Esophagus (tissue), 2 donors: Measurements from ENCODE around the gene GALNTL6. TPM values are rescaled to one million over a fixed set of nuclear protein-coding genes. Genes with fewer than 3 reads are reported as not detected.

ENCODE experiments used
- H3K27ac ChIP-seq, 2 donors: one replicate each; pipeline ENCODE4 v1.5.1; 2013; ENCODE audit warnings: low read depth in 2 of 2, mild to moderate bottlenecking in 2 of 2, inconsistent platforms in 1 of 2, low read length in 1 of 2, moderate library complexity in 1 of 2
- H3K27me3 ChIP-seq, 2 donors: one replicate each; pipeline ENCODE4 v1.6.1; 2013; ENCODE audit warnings: low read length in 2 of 2, control low read depth in 1 of 2, mild to moderate bottlenecking in 1 of 2; ENCODE audit not compliant: insufficient read depth in 2 of 2, control insufficient read depth in 1 of 2
- H3K36me3 ChIP-seq, 2 donors: one replicate each; pipeline ENCODE4 v1.6.1; 2013; ENCODE audit warnings: low read length in 1 of 2; ENCODE audit not compliant: control insufficient read depth in 2 of 2, insufficient read depth in 2 of 2
- H3K4me1 ChIP-seq, 2 donors: one replicate each; pipeline ENCODE4 v1.6.1; 2013; ENCODE audit warnings: low read length in 1 of 2; ENCODE audit not compliant: control insufficient read depth in 2 of 2, insufficient read depth in 2 of 2
- H3K4me3 ChIP-seq, 2 donors: one replicate each; pipeline ENCODE4 v1.5.1; 2013; ENCODE audit warnings: low read length in 2 of 2, mild to moderate bottlenecking in 2 of 2, low read depth in 1 of 2, moderate library complexity in 1 of 2
- H3K9me3 ChIP-seq, 2 donors: one replicate each; pipeline ENCODE4 v1.6.1; 2013; ENCODE audit warnings: mild to moderate bottlenecking in 2 of 2, low read depth in 1 of 2, low read length in 1 of 2, moderate library complexity in 1 of 2; ENCODE audit not compliant: control insufficient read depth in 2 of 2, insufficient read depth in 1 of 2
- WGBS, 2 donors: extraction: QIAGEN DNeasy Blood & Tissue Kit; methylation state at CpG; one replicate each; pipeline ENCODE4 v1.1.7; 2013; 5-methylcytosine and 5-hydroxymethylcytosine counted together
- polyA plus RNA-seq, 2 donors: library from polyadenylated mRNA; stranded (reverse); fragments of 200-250 nt; gene quantifications; one replicate each; pipeline ENCODE4 v1.2.3, GENCODE V29; 2013
- donor health status: healthy with polysubstance abuse.
- donor health status: Bipolar disorder and iron deficiency.

GALNTL6 gene
- polyA plus RNA-seq, 2 donors, result not detected

DNA sequence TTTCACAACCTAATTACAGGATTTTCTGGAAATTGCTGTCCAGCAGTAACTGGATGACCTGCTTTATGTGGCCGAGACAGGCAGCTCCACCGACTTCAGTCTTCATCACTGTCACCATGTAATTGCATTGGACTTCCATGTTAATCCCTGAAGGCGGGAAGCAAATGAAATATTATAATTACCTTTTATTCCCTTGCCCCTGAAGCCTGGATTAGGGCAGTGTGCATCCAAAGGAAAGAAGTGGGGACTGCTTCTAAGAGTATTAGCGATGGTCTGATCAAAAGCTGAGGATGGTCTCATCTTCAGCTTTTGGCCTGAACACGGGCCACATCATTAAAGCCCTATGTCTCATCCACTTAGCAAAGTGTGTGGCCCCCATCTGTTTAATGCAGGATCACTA lies 1043.8 kb downstream of the GALNTL6 start:
- no peaks in the 10 kb centered on the region for H3K4me1 ChIP-seq
- H3K4me3 ChIP-seq, result no peak overlapping the region
- no peaks in the 10 kb centered on the region for H3K9me3 ChIP-seq
- no peaks in the 10 kb centered on the region for H3K27me3 ChIP-seq
- no peak overlapping the region for H3K27ac ChIP-seq
- 91% methylated on average over 5 of the region's 5 CpGs for WGBS, 2 donors
- no peaks in the 10 kb centered on the region for H3K36me3 ChIP-seq

GRCh38 chr4:172858731-172859230 lies 1045.6 kb downstream of the GALNTL6 start:
- 64 to 71% methylated on average over 3 of the region's 3 CpGs for WGBS, 2 donors
- Histone ChIP-seq H3K9me3 (peaks cover 5% of the 10 kb centered on the region in 2 donors), H3K27me3 (no peaks in the 10 kb centered on the region), H3K36me3 (no peaks in the 10 kb centered on the region), H3K4me1 (no peaks in the 10 kb centered on the region), H3K4me3 (no peak overlapping the region), H3K27ac (no peak overlapping the region)

- Histone ChIP-seq H3K4me3 (no peak overlapping the region), H3K36me3 (no peaks in the 10 kb centered on the region), H3K4me1 (no peaks in the 10 kb centered on the region), H3K9me3 (peaks cover 5% of the 10 kb centered on the region in 2 donors), H3K27me3 (no peaks in the 10 kb centered on the region), H3K27ac (no peak overlapping the region)
- 73 to 74% methylated on average over 2 of the region's 2 CpGs for WGBS, 2 donors
These were observed 1051.9 kb downstream of the GALNTL6 start for GRCh38 chr4:172865103-172865502.

DNA sequence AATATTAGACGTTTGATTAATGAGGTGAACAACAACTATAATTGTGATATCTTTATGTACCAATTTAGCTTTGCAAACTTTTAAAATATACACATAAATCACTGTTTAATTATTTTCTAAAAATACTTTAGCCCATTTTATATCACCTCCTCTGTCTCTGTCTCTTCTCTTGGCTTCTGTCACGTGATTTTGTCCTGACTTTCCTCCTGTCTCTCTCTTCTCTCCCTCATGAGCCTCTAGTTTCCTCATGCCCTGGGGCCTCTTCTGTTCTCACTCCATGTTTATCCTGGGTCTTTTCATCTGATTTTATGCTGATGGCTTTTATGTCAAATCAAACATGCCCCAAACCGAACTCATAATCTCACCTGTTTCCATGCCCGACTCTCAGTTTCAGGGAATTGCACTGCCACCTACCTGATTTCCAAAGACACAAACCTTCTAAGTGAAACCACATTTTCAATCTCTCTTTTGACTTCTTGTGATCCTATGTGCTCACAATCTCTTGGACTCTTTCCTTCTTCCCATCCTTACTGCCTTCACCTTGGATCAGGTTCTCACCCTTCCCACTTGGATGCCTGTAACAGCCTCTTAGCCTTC lies 1052.4 kb downstream of the GALNTL6 start:
- Histone ChIP-seq H3K36me3 (no peaks in the 10 kb centered on the region), H3K9me3 (peaks cover 5% of the 10 kb centered on the region in 2 donors), H3K4me1 (no peaks in the 10 kb centered on the region), H3K27ac (no peak overlapping the region), H3K27me3 (no peaks in the 10 kb centered on the region), H3K4me3 (no peak overlapping the region)
- WGBS, 2 donors, result 48 to 79% methylated on average over 4 of the region's 4 CpGs

DNA sequence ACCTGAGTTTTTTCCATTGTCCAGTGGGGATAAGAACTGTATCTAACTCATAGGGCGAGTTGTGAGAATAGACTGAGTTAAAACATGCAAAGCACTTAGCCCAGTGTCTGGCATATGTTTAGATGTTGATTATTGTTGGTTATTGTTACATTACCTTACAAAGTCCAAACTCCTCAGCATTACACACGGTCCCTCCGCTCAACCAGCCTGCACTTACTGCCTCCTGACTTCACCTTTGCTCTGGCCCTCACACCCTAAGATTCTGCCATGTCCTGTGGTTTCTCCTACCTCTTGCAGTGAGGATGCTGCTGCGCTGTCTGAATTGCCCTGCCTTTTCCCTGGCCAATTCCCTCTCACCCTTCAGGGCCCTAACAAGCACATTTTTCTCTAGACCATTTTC lies 1053.2 kb downstream of the GALNTL6 start:
- 83 to 84% methylated on average over 4 of the region's 4 CpGs for WGBS, 2 donors
- no peak overlapping the region for H3K4me3 ChIP-seq
- no peaks in the 10 kb centered on the region for H3K4me1 ChIP-seq

DNA sequence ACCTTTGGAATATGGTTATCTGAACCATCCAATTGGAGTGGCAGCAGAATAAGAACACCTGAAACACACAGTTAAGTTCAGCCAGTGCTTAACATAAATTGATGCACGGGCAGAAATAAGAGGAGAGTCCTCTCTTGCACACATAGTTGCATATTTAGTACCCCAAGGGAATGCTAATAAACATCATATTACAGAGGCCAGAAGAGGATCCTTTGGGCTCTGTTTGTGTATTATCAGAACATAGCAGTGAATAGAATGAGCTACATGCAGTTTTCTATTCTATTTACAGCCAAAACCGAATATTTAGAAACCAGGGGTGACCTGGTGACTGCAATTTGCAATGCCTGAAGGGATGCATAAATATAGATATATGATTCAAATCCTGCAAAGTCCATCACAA lies 1054.6 kb downstream of the GALNTL6 start:
- Histone ChIP-seq H3K9me3 (peaks cover 3 to 4% of the 10 kb centered on the region in 2 donors), H3K36me3 (no peaks in the 10 kb centered on the region), H3K4me1 (no peaks in the 10 kb centered on the region), H3K4me3 (no peak overlapping the region), H3K27ac (no peak overlapping the region), H3K27me3 (no peaks in the 10 kb centered on the region)
- 67 to 69% methylated on average over 2 of the region's 2 CpGs for WGBS, 2 donors

More for the DNA sequence above, 1053.2 kb downstream of the GALNTL6 start:
- H3K9me3 ChIP-seq, result peaks cover 5% of the 10 kb centered on the region in 2 donors
- H3K27ac ChIP-seq, result no peak overlapping the region
- no peaks in the 10 kb centered on the region for H3K36me3 ChIP-seq
- H3K27me3 ChIP-seq, result no peaks in the 10 kb centered on the region

GRCh38 chr4:172868271-172868670 lies 1055.1 kb downstream of the GALNTL6 start:
- Histone ChIP-seq H3K9me3 (no peaks in the 10 kb centered on the region), H3K36me3 (no peaks in the 10 kb centered on the region), H3K27me3 (no peaks in the 10 kb centered on the region), H3K4me1 (no peaks in the 10 kb centered on the region), H3K27ac (no peak overlapping the region), H3K4me3 (no peak overlapping the region)
- 72 to 84% methylated on average over 1 of the region's 1 CpG for WGBS, 2 donors

- no peaks in the 10 kb centered on the region for H3K36me3 ChIP-seq
- H3K4me3 ChIP-seq, result no peak overlapping the region
- H3K4me1 ChIP-seq, result no peaks in the 10 kb centered on the region
- H3K9me3 ChIP-seq, result no peaks in the 10 kb centered on the region
- no peaks in the 10 kb centered on the region for H3K27me3 ChIP-seq
- 83 to 96% methylated on average over 1 of the region's 1 CpG for WGBS, 2 donors
- no peak overlapping the region for H3K27ac ChIP-seq
These were observed 1056.5 kb downstream of the GALNTL6 start for GRCh38 chr4:172869621-172870268.

DNA sequence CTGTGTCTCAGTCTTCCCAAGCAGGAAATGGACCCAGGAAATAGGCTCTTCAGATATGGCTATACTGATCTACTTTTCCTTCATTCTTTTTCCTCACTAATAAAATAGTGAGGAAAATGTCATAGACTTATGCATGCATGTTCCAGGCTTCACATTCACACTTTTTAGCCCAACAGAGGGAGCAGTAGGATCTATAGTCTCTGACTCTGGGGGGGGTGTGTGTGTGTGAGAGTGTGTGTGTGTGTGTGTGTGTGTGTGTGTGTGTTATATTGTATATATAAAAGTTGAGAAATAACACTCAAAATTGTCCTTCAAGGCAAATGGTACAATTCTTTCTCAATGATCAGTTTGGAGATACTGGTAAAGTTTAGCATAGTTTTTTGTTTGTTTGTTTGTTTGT lies 1058.2 kb downstream of the GALNTL6 start:
- Histone ChIP-seq H3K36me3 (no peaks in the 10 kb centered on the region), H3K27ac (no peak overlapping the region), H3K4me1 (no peaks in the 10 kb centered on the region), H3K4me3 (no peak overlapping the region), H3K27me3 (no peaks in the 10 kb centered on the region), H3K9me3 (no peaks in the 10 kb centered on the region)

DNA sequence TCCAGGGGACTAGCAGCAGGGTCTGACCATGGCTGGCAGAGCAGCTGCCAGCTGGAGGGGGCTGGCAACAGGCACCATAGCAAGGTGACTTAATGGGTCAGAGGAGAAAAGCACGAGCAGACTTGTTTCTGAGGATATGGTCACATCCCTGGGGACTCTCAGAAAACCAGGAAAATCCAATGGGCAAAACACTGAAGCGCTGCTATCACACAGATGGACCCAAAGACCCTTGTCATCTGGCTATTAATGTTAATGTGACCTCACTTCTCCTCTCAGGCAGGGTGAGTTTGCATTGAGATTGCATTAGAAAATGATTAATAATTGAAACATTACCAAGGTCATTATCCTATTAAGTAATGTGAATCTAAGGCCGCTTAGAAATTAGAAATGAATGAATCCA lies 1061.7 kb downstream of the GALNTL6 start:
- H3K4me1 ChIP-seq, result no peaks in the 10 kb centered on the region
- H3K9me3 ChIP-seq, result no peaks in the 10 kb centered on the region
- H3K36me3 ChIP-seq, result no peaks in the 10 kb centered on the region
- no peak overlapping the region for H3K4me3 ChIP-seq
- WGBS, 2 donors, result 87 to 89% methylated on average over 3 of the region's 3 CpGs
- no peaks in the 10 kb centered on the region for H3K27me3 ChIP-seq
- no peak overlapping the region for H3K27ac ChIP-seq
